HepG2 (cell line): Measurements from ENCODE around the gene HLF. TPM values are rescaled to one million over a fixed set of nuclear protein-coding genes. Genes with fewer than 3 reads are reported as not detected.

Experiments used
- ELK4 ChIP-seq: sonication (generic); formaldehyde crosslinking; IDR thresholded peaks from 2 replicates; pipeline ENCODE4 v1.9.0; 2021; ENCODE audit warnings: missing genetic modification reagents, borderline replicate concordance
- ESRRA ChIP-seq: sonication (generic); formaldehyde crosslinking; IDR thresholded peaks from 2 replicates; pipeline ENCODE4 v1.5.1; 2020; ENCODE audit warnings: mild to moderate bottlenecking, low read depth, missing genetic modification reagents
- FOXP1 ChIP-seq, 2 experiments: fragments of 450-650 bp in 1 of 2; IDR thresholded peaks; 2 replicates each; pipeline ENCODE4 v1.6.1; 2017 to 2018; ENCODE audit warnings: antibody characterized with exemption in 1 of 2
- HNRNPLL ChIP-seq: fragments of 200-400 bp; formaldehyde crosslinking; IDR thresholded peaks from 2 replicates; pipeline ENCODE4 v1.6.1; 2017; ENCODE audit warnings: mild to moderate bottlenecking, low read depth, low read length; ENCODE audit not compliant: poor library complexity, severe bottlenecking
- MBNL3 ChIP-seq: fragments of 250-450 bp; sonication (Bioruptor Pico); conservative IDR thresholded peaks from 2 replicates; pipeline ENCODE4 v1.8.0; 2022; ENCODE audit warnings: mild to moderate bottlenecking, inconsistent platforms
- MED13 ChIP-seq: sonication (generic); formaldehyde crosslinking; IDR thresholded peaks from 2 replicates; pipeline ENCODE4 v1.5.0; 2020; ENCODE audit warnings: missing genetic modification reagents
- MEIS2 ChIP-seq: sonication (generic); formaldehyde crosslinking; IDR thresholded peaks from 2 replicates; pipeline ENCODE4 v1.9.0; 2021; ENCODE audit warnings: mild to moderate bottlenecking, missing genetic modification reagents
- MIER2 ChIP-seq: IDR thresholded peaks from 2 replicates; pipeline ENCODE4 v1.6.1; 2016; ENCODE audit warnings: missing biosample characterization, missing genetic modification reagents
- NCOA5 ChIP-seq: sonication (generic); formaldehyde crosslinking; IDR thresholded peaks from 2 replicates; pipeline ENCODE4 v1.4.0; 2020; ENCODE audit warnings: missing genetic modification reagents
- NR2F2 ChIP-seq: IDR thresholded peaks from 2 replicates; pipeline ENCODE4 v1.6.1; 2012; ENCODE audit warnings: low read depth, inconsistent platforms, borderline replicate concordance
- POLR2AphosphoS2 ChIP-seq: IDR thresholded peaks from 2 replicates; pipeline ENCODE4 v1.6.1; 2011; ENCODE audit warnings: low read depth, low read length, improper control_type of control experiment
- REPIN1 ChIP-seq: sonication (generic); formaldehyde crosslinking; IDR thresholded peaks from 2 replicates; pipeline ENCODE4 v1.8.0; 2022; ENCODE audit warnings: missing genetic modification reagents, low read depth, mild to moderate bottlenecking, borderline replicate concordance
- RNF219 ChIP-seq: sonication (generic); formaldehyde crosslinking; IDR thresholded peaks from 2 replicates; pipeline ENCODE4 v1.5.0; 2020; ENCODE audit warnings: mild to moderate bottlenecking, missing genetic modification reagents
- SP4 ChIP-seq: sonication (generic); formaldehyde crosslinking; IDR thresholded peaks from 2 replicates; pipeline ENCODE4 v1.8.1; 2023; ENCODE audit warnings: mild to moderate bottlenecking, missing genetic modification reagents
- SUZ12 ChIP-seq: fragments of 150-350 bp; IDR thresholded peaks from 2 replicates; pipeline ENCODE4 v1.6.1; 2014; ENCODE audit warnings: low read depth, low read length
- TMF1 ChIP-seq: sonication (generic); formaldehyde crosslinking; IDR thresholded peaks from 2 replicates; pipeline ENCODE4 v1.8.1; 2022; ENCODE audit warnings: low read depth, missing genetic modification reagents
- ZNF224 ChIP-seq: sonication (generic); formaldehyde crosslinking; IDR thresholded peaks from 2 replicates; pipeline ENCODE4 v1.5.0; 2020; ENCODE audit warnings: mild to moderate bottlenecking, missing genetic modification reagents
- ZNF335 ChIP-seq: sonication (generic); formaldehyde crosslinking; IDR thresholded peaks from 2 replicates; pipeline ENCODE4 v1.4.0; 2020; ENCODE audit warnings: missing genetic modification reagents
- ZNF546 ChIP-seq: sonication (generic); formaldehyde crosslinking; conservative IDR thresholded peaks from 2 replicates; pipeline ENCODE4 v1.8.1; 2023; ENCODE audit warnings: mild to moderate bottlenecking, missing genetic modification reagents
- ZNF740 ChIP-seq: sonication (generic); formaldehyde crosslinking; IDR thresholded peaks from 2 replicates; pipeline ENCODE4 v1.4.0; 2020; ENCODE audit warnings: missing genetic modification reagents
- ZNF790 ChIP-seq: sonication (generic); formaldehyde crosslinking; IDR thresholded peaks from 2 replicates; pipeline ENCODE4 v1.8.0; 2022; ENCODE audit warnings: missing genetic modification reagents, mild to moderate bottlenecking, borderline replicate concordance
- polyA plus RNA-seq, 8 experiments: library from polyadenylated mRNA; depleted of rRNA in 3 of 8; stranded (reverse) in 7 of 8; unstranded in 1 of 8; fragments of >200 nt; fragmentation: Illumina TruSeq in 4 of 8; extraction: Trizol in 4 of 8; gene quantifications; 2 replicates each; pipeline versions ENCODE4 v1.2.1 to v1.2.3, GENCODE V29; 2011 to 2016; ENCODE audit warnings: low read depth in 4 of 8, missing spikeins in 1 of 8, mixed read lengths in 1 of 8; ENCODE audit not compliant: insufficient read depth in 1 of 8
- total RNA-seq, 5 experiments: library from RNA; depleted of rRNA; stranded (reverse); fragments of >200 nt; fragmentation: Illumina TruSeq; extraction: Trizol; gene quantifications; 2 replicates each; pipeline ENCODE4 v1.2.3, GENCODE V29; 2016; ENCODE audit warnings: low read depth in 1 of 5
- TF ChIP-seq, protein P1 (sequence below): sonication (generic); formaldehyde crosslinking; IDR thresholded peaks from 2 replicates; pipeline ENCODE4 v1.5.0; 2020; ENCODE audit warnings: mild to moderate bottlenecking, missing genetic modification reagents, moderate library complexity
- TF ChIP-seq, protein P2 (sequence below): IDR thresholded peaks from 2 replicates; pipeline ENCODE4 v1.6.1; 2016; ENCODE audit warnings: missing biosample characterization, missing genetic modification reagents, low read depth

HLF gene
- total and polyA plus RNA-seq, 2 of the 13 experiments (the other 11 are each of a cell fraction or from before 2014, with no cell fraction given), result 202 to 346 TPM

DNA sequence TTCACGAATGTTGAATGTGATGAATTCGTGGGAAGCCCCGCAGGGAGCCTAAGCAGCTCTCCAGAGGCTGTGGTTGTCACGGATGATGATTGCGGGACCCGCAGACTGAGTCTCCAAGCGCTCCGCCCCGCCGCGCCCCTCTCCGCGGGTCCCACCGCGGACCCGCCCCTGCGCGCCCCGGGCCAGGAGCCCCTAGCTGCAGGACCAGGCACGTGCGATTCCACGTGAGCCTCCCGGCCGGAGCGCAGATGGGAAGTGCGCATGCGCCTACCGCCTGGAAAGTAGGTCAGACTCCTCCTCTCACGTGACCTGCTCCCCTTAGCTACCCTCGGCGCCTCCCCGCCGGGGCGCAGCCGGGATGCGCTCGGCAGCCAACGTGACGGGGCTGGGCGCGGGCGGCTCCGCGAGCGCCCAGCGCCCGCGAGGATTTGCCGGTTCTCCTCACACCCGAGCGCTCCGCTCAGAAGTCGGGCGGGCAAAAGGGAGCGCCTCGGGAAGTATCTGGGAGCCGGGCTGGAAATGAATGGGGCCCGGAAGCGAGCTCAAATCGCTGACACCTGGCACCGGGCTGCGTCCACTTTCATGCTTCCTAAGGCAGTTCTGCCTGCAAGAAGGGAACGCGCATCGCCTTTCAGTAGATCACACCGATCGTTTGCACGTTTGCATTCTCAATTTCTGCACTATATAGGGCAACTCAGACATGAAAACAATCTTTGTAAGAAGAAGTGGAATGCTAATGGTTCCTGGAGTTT, 26.4 kb upstream of the HLF start (continued):
- TF ChIP-seq RNF219 (CRISPR knock-in tag) (peak; percentile 38; the same call in 1 of the 2 replicates), REPIN1 (CRISPR knock-in tag) (0 out of 2 replicates have a peak, but pooled peaks have one; percentile 36), ZNF224 (CRISPR knock-in tag) (peak; percentile 79; the same call in 1 of the 2 replicates), ESRRA (CRISPR knock-in tag) (peak; percentile 73), ZNF740 (peak; percentile 35; the same call in 1 of the 2 replicates), FOXP1 (IDR thresholded peaks at IDR 0.05) (no peak), FOXP1 (CRISPR knock-in tag; IDR thresholded peaks at IDR 0.05) (0 out of 2 replicates have a peak, but pooled peaks have one; percentile 11), MIER2 (CRISPR knock-in tag) (no peak), NCOA5 (no peak), ZNF790 (CRISPR knock-in tag) (no peak), ZNF546 (CRISPR knock-in tag) (peak; percentile 88), ZNF335 (no peak), TMF1 (CRISPR knock-in tag) (peak; percentile 63; the same call in 1 of the 2 replicates), ELK4 (no peak; the same call in 1 of the 2 replicates), SP4 (CRISPR knock-in tag) (peak; percentile 47), MBNL3 (CRISPR knock-in tag) (no peak), SUZ12 (no peak), HNRNPLL (peak; percentile 85), MED13 (CRISPR knock-in tag) (peak; percentile 79; the same call in 1 of the 2 replicates), NR2F2 (no peak), MEIS2 (CRISPR knock-in tag) (peak; percentile 89), POLR2AphosphoS2 (no peak)
- TF ChIP-seq, protein P1, sequence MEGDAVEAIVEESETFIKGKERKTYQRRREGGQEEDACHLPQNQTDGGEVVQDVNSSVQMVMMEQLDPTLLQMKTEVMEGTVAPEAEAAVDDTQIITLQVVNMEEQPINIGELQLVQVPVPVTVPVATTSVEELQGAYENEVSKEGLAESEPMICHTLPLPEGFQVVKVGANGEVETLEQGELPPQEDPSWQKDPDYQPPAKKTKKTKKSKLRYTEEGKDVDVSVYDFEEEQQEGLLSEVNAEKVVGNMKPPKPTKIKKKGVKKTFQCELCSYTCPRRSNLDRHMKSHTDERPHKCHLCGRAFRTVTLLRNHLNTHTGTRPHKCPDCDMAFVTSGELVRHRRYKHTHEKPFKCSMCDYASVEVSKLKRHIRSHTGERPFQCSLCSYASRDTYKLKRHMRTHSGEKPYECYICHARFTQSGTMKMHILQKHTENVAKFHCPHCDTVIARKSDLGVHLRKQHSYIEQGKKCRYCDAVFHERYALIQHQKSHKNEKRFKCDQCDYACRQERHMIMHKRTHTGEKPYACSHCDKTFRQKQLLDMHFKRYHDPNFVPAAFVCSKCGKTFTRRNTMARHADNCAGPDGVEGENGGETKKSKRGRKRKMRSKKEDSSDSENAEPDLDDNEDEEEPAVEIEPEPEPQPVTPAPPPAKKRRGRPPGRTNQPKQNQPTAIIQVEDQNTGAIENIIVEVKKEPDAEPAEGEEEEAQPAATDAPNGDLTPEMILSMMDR (CRISPR knock-in tag), result peak; percentile 22; the same call in 1 of the 2 replicates
- TF ChIP-seq, protein P2, sequence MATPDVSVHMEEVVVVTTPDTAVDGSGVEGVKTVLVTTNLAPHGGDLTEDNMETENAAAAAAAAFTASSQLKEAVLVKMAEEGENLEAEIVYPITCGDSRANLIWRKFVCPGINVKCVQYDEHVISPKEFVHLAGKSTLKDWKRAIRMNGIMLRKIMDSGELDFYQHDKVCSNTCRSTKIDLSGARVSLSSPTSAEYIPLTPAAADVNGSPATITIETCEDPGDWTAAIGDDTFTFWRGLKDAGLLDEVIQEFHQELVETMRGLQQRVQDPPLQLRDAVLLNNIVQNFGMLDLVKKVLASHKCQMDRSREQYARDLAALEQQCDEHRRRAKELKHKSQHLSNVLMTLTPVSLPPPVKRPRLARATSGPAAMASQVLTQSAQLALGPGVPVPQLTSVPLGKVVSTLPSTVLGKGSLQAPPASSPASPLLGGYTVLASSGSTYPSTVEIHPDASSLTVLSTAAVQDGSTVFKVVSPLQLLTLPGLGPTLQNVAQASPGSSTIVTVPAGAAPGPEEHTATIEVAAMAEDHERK (CRISPR knock-in tag), result no peak; the same call in 1 of the 2 replicates
